ENCODE measurements around the gene TVP23B.
"Not testable (repeated sequence)": the region's sequence is repeated elsewhere in the genome, so short reads cannot be mapped to it uniquely, and the experiment has no call there.

TVP23B gene

DNA sequence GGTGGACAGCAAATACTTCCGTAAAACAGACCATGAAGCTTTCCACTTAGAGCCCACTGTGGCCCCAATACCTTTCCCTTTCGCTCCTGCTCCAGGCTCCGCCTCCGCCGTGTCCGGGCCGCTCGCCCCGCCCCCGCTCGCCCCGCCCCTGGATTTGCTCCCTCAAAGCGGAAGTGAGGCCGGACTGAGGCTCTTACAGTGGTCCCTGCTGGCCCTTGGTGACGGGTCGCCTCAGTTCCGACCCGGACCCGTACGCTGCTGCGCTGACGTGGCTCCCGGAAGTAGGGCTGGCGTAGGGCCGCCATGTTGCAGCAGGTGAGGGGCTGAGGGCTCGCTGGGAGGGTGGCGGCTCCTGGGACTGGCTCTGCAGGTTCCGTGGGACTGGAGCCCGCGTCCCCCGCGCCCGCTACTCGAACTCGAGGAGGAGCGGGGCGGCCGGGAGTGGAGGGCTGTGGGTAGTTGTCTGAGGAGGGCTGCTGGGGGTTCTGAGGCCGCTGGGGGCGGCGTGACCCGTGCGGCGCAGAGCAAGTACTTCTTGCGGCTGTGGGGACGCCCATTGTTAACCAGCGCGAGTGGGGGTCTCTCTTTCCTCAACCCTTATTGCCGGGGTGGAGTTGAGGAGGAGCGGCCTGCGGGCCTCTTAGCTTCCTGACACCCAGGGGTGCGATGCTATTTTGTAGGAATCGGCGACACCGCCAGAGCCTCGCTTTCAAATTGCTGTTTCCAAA is at the start of gene TVP23B:
TSS of gene TVP23B (plus strand) at position 193 of the 728 bp plus-strand sequence. CDS start at position 304, 111 bp downstream.
- DNase-seq (ENCODE audit: low read depth in 2 of 2): peak; percentile 80 to 85

DNA sequence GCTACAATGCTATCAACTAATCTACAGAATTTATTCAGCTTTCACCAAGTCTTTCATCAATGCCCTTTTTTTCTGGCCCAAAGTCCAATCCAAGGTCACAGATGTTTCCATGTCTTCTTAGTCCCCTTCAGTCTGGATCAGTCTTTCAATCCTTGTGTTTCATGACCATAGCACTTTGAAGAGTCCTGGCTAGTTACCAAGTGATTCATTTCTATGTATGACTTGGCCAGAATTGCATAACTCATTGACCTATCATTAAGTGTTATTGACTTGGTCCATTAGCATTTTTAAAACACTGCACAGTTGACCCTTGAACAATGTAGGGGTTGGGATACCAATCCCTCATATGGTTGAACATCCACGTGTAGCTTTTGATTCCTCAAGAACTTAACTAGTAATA is 48.5 kb upstream of the TVP23B start:
- not testable (repeated sequence) for DNase-seq (ENCODE audit: low read depth in 2 of 2)

DNA sequence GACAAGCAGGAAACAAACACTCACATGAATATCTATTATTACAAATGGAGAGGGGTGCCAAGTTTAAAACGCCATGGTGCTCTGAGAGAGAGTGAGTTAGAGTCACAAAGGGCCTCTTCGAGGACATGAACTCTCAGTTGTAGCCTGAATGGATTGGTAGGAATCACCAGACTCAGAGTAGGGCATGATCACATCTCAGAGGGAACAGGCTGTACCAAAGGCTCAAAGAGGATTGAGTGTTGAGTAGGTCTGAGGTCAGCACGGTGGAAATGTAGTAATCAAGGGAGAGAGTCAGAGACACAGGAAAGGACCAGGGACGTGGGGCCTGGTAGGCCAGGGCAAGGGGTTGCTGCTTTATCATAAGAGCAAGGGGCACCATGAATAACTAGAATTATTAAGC is 47.6 kb upstream of the TVP23B start:
- not testable (repeated sequence) for DNase-seq (ENCODE audit: low read depth in 2 of 2)

DNA sequence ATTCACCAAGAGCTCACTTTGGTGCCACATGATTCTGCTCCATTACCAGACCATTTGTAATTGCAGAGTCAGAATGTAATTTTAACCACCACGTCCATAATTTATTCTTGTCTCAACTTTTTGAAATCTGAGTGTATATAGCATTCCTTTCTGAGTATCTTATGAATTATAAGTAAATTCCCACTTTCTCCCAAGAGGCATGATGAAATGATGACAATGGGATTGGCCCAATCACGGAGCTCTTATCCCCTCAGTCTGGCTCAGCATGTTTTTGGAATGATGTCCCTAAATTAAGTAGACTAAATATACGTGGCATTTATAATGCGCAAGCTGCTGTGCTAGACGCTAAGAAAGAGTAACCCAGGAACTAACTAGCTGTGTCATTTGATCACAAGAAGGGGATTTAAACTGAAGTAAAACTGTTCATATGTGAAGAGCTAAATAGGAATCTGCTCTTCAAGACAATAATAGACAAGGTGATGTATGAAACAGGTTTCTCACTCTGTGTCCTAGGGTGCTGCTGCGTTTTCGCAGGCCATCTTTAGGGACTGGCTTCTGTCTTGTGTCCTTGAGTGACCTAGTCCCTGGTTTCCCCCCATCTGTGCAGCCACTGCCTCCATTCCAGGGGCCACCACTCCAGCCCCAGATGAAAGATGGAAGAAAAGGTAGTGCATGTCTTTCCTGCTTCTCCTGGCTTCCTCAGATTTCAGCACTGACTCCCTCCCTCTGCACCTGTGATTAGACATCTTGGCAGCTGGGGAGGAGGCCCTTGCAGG is 41.2 kb upstream of the TVP23B start:
- DNase-seq (ENCODE audit: low read depth in 2 of 2): peak in 1 of 2 experiments; percentile 13

DNA sequence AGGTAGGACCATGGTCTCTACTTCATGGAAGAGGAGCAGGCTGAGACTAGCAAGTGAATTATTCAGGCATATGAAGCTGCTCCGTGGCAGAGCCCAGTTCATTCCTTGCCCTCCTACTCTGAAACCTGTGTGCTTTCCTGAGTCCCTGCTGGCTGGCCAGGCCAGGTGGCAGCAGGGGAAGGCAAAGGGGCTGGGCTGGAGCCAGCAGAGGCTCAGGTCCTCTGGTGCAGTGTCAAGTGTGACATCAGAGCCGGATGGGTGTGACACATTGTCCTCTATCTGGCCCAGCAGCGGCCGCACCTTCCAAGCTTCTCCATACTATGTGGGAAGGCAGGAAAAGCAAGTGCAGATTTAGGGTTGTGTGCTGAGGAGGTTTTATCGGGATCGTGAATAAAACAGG is 39.8 kb upstream of the TVP23B start:
- DNase-seq (ENCODE audit: low read depth in 2 of 2): not testable (repeated sequence)

DNA sequence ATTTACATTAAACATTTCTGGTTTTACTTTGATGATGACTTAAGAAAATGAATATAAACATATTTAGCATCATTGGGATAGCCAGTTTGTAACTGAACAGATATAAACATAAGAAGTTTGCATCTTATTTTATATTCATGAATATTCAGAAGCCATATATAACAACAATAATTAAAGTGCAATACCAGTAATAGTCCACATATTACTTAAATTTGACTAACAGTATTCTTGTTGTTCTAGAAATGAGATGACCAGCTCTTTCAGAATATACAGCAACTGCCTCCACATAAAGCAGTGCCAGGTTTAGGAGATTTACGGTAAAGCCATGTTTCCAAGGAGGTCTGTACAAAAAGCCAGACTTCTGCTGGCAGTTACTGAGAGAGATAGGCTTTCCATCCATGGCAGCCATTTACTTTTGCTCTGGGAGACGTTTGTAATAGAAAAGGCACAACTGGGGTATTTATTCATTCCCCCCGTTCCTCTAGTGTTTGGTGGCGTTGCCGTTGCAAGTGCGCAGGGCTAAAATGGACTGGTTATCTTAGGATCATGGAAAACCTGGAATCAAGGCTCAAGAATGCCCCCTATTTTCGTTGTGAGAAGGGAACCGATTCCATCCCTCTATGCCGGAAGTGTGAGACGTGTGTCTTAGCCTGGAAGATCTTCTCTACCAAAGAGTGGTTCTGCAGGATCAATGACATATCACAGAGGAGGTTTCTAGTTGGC is 37.1 kb upstream of the TVP23B start, which contains the start of gene FBXW10:
TSS of gene FBXW10 (plus strand) at position 356 of the 723 bp plus-strand sequence. CDS start at position 547, 191 bp downstream.
- DNase-seq (ENCODE audit: low read depth in 2 of 2): not testable (repeated sequence)

DNA sequence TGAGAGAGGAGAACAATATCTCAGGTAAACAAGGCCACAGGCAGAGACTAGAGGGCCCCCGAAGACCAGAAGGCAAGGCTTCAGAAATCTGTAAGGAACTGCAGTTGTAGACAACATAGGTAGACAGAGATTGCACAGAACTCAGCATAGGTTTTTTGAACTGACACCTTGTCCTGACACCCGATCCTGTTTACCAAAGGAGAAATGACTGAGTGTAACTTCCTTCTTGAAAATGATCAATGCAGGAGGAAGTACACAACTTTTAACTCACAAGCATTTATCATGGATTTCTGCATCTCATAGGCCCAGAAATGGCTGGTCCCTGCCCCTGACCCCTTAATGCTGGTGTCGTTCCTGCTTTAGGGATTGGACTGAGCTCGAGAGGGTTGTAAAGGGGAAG is 36.3 kb upstream of the TVP23B start:
- DNase-seq (ENCODE audit: low read depth in 2 of 2): not testable (repeated sequence)

DNA sequence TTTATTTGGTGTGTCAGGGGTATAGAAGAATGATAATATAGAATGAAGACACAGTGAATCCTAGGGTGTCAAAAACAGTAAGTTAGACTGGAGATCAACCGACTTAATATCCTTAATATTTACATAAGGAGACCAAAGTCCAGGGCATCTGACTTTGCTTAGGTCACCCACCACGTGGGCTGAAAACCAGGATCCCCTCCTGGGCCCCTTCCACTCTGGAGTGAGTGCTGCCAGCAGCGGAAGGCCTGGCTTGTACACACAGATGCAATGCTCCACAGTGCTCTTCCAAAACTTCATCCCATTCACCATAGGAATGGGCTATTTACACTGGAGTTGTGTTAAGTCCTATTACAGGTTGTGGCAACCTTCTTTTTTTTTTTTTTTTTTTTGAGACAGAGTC is 34.4 kb upstream of the TVP23B start:
- not testable (repeated sequence) for DNase-seq (ENCODE audit: low read depth in 2 of 2)

DNA sequence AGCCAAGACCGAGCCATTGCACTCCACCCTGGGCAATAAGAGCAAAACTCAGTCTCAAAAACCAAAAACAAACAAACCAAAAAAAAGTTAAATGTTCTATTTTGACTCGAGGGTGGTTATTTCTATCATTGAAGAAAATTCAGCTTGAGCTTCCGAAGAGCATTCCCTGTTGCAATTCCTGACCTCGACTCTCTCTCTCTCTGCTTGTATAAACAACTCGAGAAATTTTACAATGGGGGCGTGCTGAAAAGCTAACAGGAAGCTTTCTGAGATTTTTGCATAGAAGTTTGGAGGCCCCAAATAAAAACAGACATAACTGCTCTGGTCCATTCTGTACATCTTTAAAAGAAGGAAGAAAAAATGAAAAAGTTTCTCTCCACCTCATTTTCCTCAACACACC is 33.5 kb upstream of the TVP23B start:
- DNase-seq (ENCODE audit: low read depth in 2 of 2): not testable (repeated sequence)

DNA sequence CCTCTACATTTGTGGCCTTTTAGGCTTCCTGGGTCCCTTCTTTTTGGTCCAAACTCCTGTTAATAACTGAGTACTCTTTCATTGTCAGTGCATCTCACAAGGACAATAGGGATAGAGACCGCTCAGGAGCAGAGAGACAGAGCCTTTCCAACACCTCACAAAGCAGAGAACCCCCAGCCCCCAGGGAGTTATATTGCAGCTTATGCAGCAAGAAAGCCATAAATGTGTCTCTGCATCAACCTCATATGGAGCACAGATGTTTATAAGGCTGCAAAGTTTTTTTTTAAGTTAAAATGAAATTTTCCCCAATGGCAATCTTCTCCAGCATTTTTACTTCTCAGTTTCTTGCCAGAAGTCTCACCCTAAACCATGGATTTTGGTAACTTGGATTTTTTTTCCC is 30.7 kb upstream of the TVP23B start:
- DNase-seq (ENCODE audit: low read depth in 2 of 2): peak in 1 of 2 experiments; percentile 9

DNA sequence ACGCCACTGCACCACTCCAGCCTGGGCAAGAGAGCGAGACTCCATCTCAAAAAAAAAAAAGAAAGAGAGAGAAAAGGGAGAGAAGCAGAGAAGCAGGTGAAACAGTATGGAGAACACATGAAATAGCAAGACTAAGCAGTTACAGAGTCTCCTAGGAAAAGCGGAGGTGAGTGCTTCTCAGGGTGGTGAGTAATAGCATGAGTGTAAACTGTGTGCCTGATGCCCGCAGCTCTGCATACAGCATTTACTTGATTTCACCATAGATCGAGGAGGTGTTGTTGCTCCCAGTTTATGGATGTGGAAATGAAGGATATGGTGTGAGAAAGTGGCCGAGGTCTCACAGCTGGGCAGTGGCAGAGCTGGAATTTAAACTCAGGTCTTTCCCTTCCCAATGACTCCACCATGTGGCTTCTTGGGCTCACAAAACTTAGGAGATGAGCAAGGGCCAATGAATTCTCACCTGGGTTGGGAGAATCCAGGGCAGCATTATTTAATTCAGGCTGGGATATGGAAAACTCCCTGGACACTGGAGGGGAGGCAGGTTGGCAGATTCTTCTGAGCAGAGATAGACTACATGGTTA is 27.1 kb upstream of the TVP23B start:
- not testable (repeated sequence) for DNase-seq (ENCODE audit: low read depth in 2 of 2)

DNA sequence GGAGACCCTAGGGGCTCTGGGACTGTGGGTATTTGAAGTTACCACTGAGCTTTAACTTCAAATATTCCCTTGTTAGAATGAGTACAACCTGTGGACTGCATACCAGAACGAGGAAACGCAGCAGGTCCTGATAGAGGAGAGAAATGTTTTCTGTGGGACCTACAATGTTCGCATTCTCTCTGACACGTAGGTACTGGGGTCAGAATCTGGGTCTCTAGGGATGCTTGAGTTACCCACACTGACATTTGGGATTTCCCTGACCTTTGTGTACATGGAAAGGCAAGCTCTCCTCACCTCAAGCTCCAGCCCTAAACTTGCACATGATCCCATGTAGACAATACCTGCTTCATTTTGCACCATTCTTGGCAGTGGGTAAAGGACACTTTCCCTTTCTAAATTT is 25.0 kb upstream of the TVP23B start:
- DNase-seq (ENCODE audit: low read depth in 2 of 2): not testable (repeated sequence)

DNA sequence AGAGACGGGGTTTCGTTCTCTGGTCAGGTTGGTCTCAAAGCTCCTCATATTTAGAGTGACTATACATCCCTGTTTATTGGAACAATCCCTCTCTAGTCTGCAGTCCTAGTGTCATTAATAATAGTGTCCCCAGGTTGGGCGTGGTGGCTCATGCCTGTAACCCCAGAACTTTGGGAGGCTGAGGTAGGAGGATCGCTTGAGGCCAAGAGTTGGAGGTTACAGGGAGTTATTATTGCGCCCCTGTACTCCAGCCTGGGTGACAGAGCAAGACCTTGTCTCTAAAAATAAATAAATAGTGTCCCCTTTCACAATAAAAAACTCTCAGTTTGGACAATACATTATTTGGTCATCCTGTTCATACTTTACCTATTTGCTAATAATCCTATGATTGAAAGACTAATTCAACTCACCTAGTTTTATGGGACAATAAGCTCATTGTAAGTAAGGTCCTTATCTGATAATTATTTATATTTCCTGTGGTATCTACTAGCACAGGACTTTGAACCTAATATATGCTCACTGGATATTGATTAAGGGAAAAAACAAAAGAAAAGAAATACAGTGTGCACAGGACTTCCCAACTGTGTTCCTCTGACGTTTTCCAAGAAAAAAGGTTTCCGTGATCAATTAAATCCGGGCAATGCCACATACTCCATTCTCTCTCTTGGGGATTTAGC is 23.5 kb upstream of the TVP23B start:
- not testable (repeated sequence) for DNase-seq (ENCODE audit: low read depth in 2 of 2)

DNA sequence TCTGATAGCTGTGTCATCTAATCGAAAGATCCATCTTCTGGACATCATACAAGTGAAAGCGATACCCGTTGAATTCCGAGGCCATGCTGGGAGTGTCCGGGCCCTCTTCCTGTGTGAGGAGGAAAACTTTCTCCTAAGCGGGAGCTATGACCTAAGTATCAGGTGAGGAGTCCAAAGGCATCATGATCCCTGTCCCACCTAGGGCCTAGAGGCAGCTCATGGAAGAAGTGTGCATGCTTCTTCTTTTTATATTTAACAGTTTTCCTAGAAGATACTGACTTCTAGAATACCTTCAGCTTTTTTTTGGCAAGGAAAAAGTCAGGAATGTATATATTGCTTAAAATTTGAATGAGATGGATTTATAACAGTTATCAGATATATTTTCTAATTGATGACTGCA is 22.6 kb upstream of the TVP23B start:
- DNase-seq (ENCODE audit: low read depth in 2 of 2): not testable (repeated sequence)

DNA sequence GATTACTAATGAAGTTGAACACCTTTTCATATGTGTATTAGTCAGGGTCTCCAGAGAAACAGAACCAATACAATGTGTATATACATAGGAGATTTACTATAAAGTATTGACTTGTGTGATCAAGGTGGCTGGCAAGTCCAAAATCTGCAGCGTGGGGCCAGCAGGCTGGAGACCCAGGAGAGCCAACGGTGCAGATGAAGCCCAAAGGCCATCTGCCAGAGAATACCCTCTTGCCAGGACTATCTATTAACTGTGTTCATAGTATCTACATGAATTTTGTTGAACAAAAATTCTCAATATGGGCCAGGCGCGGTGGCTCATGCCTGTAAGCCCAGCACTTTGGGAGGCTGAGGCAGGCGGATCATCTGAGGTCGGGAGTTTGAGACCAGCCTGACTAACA is 20.8 kb upstream of the TVP23B start:
- not testable (repeated sequence) for DNase-seq (ENCODE audit: low read depth in 2 of 2)

DNA sequence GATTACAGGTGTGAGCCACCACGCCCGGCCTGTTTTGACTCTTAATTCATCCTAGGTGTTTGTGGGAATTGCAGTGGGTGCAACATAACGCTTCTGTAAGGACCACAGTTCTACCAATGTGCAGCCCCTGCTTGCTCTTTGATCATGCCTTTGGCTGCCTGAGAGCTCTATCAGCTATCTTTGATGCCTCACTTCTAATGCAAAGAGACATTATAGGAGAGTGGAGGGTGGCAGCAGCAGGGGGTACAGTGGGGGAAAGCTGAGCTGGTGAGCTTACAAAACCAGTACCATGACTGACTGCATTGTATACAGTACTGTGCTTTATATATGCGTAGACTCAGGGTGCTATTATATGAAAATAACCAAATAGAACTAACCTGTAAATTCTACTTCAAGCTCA is 10.4 kb upstream of the TVP23B start:
- DNase-seq (ENCODE audit: low read depth in 2 of 2): not testable (repeated sequence)

DNA sequence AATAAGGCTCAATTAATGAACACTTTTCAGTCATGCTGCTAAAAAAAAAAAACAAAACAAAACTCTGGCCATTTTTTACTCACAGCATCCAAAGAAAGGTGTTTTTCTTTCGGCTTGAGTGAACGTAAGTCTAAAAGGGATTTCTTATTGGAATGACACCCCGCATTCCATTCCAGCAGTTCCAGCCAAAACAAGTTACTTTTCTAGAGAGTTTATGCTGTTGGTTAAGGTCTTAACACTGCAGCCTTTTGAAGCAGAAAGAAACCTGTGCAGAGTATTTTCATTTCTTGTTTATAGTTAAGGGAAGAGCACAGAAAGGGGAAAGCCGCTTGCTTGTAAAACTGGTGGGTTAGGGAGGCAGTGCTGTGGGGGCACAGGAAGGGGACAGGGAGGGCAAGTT is 9.9 kb upstream of the TVP23B start:
- DNase-seq (ENCODE audit: low read depth in 2 of 2): not testable (repeated sequence)

DNA sequence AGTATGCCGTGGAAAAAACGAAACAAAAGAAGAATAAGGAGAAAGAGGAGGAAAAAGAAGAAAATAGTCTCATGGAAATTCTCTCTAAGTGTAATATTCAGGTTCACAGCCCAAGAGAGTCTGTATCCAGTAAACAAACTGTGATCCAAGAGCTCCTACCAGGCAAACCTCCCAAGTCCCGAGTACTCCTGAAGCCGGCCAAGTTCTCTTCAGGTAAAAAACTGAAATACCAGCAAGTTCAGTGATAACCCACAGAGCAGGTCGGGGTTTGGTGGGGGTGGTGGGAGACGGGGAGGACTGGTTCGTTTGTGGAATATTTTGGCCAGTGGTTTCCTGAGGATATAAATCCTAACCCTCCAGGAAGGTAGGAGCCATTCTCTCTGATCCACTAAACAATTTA is 8.5 kb upstream of the TVP23B start:
- no peak for DNase-seq (ENCODE audit: low read depth in 2 of 2)

DNA sequence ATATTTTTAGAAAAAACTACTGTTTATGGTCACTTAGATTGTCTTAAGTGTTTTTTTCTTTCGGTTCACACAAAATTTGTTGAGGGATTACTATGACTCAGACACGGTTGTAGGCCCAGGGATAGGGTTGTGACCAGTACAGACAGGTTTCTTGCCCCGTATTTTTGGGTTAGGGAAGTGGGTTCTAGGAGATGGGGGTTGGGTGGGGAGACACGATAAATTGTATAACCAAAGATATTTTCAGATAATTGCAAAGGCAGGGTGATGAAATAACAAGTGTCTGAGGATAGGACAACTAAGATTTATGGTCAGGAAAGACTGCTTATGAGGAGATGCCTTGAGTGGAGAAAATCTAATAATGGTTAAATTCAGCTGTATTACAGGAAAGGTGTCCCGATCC is 822 bp downstream of the TVP23B start:
- not testable (repeated sequence) for DNase-seq (ENCODE audit: low read depth in 2 of 2)

DNA sequence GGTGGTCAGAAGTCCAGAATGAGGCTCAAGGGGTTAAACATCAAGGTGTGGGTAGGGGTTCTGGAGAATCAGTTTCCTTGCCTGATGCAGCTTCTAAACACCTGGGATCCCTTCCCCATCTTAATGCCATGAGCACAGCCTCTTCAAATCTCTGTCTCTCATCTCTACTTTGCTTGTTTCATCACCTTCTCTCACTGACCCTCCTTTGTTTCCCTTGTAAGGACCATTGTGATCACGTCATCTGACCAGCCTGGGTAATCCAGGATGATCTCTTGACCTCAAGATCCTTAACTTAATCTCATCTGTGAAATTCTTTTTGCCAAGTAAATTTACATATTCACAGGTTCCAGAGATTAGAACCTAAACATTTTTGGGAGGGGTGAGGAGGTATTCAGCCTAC is 5.0 kb downstream of the TVP23B start:
- not testable (repeated sequence) for DNase-seq (ENCODE audit: low read depth in 2 of 2)

DNA sequence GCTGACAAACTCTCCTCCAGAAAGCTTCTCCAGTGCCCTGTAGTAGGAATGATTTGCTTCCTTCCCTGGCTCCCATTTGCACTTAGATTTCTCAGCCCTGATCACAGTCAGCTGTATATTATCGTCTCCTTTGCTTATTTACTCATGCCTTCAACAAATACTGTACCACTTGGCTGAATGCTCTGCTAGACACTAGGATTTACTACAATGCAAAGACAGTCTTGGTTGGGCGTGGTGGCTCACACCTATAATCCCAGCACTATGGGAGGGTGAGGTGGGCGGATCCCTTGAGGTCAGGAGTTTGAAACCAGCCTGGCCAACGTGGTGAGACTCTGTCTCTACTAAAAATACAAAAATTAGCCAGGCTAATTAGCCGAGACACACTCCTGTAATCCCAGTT is 5.9 kb downstream of the TVP23B start:
- not testable (repeated sequence) for DNase-seq (ENCODE audit: low read depth in 2 of 2)
